ENCODE data around the gene COL4A2.

DNA sequence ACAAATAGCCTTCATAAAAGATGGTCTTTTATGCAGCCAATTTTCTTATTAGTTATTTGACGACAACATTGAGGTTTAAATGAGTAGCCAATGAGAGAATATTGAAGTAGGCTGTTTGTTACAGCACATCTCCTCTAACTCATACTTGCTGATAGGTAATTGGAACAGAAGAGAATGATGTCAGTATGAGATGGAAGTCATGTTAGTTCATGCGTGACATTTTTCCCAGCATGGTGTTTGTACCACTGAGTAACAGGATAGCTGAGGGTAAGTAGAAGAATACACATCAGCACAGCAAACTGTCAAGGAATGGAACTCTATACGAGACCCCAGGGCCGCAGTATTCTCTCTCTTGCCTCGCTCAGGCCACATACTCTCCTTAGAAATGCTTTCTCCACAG, 37.2 kb downstream of the COL4A2 start:
- TF ChIP-seq SUZ12 (IDR thresholded peaks at IDR 0.05) (no peak), ZNF384 (IDR thresholded peaks at IDR 0.05) (no peak), FOXM1 (IDR thresholded peaks at IDR 0.05; ENCODE audit: borderline replicate concordance) (no peak), SP1 (IDR thresholded peaks at IDR 0.05) (no peak), HDGF (IDR thresholded peaks at IDR 0.05; ENCODE audit: borderline replicate concordance) (no peak), L3MBTL2 (conservative IDR thresholded peaks at IDR 0.05) (no peak)
- TF ChIP-seq, protein P1, sequence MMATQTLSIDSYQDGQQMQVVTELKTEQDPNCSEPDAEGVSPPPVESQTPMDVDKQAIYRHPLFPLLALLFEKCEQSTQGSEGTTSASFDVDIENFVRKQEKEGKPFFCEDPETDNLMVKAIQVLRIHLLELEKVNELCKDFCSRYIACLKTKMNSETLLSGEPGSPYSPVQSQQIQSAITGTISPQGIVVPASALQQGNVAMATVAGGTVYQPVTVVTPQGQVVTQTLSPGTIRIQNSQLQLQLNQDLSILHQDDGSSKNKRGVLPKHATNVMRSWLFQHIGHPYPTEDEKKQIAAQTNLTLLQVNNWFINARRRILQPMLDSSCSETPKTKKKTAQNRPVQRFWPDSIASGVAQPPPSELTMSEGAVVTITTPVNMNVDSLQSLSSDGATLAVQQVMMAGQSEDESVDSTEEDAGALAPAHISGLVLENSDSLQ (IDR thresholded peaks at IDR 0.05), result no peak
